Adipose tissue (tissue), 3 donors: ENCODE data around the gene SARDH. TPM values are rescaled to one million over a fixed set of nuclear protein-coding genes. Genes with fewer than 3 reads are reported as not detected.

Experiments used
- H3K27ac ChIP-seq: one replicate; pipeline ENCODE4 v1.5.1; 2013; ENCODE audit warnings: low read depth, low read length
- WGBS, 3 donors: extraction: QIAGEN DNeasy Blood & Tissue Kit; methylation state at CpG; one replicate each; pipeline ENCODE4 v1.1.7; 2013; 5-methylcytosine and 5-hydroxymethylcytosine counted together
- polyA plus RNA-seq, 3 donors: library from polyadenylated mRNA; stranded (reverse); fragments of 200-250 nt; gene quantifications; one replicate each; pipeline ENCODE4 v1.2.3, GENCODE V29; 2013
- donor health status: healthy with polysubstance abuse.
- donor health status: Bipolar disorder and iron deficiency.
- donor health status: healthy.

SARDH gene
- polyA plus RNA-seq, 3 donors = 1.2 to 6.5 (median 1.7) TPM

GRCh38 chr9:133667759-133668450 is 70.2 kb downstream of the SARDH start:
- 57 to 67% (median 58%) methylated on average over 13 to 17 of the region's 17 CpGs for WGBS, 3 donors
- no peak overlapping the region for H3K27ac ChIP-seq

GRCh38 chr9:133666845-133667244 is 71.3 kb downstream of the SARDH start:
- WGBS, 3 donors = 73 to 81% (median 78%) methylated on average over 11 of the region's 11 CpGs
- no peak overlapping the region for H3K27ac ChIP-seq

- 77 to 91% (median 82%) methylated on average over 9 of the region's 9 CpGs for WGBS, 3 donors
- H3K27ac ChIP-seq = no peak overlapping the region
Measured at GRCh38 chr9:133666387-133666786, 71.8 kb downstream of the SARDH start.

GRCh38 chr9:133665535-133665934 is 72.6 kb downstream of the SARDH start:
- 84 to 88% (median 87%) methylated on average over 12 of the region's 12 CpGs for WGBS, 3 donors

GRCh38 chr9:133665096-133665495 is 73.1 kb downstream of the SARDH start:
- no peak overlapping the region for H3K27ac ChIP-seq
- WGBS, 3 donors = 90 to 93% (median 92%) methylated on average over 13 of the region's 13 CpGs

More at GRCh38 chr9:133665535-133665934, 72.6 kb downstream of the SARDH start:
- no peak overlapping the region for H3K27ac ChIP-seq

- H3K27ac ChIP-seq = no peak overlapping the region
- 70 to 89% (median 87%) methylated on average over 27 of the region's 27 CpGs for WGBS, 3 donors
Measured at GRCh38 chr9:133664173-133665050, 73.7 kb downstream of the SARDH start.

GRCh38 chr9:133661846-133662540 is 76.2 kb downstream of the SARDH start:
- H3K27ac ChIP-seq = no peak overlapping the region
- 79 to 85% (median 83%) methylated on average over 21 to 26 of the region's 26 CpGs for WGBS, 3 donors

- WGBS, 3 donors = 56 to 59% (median 56%) methylated on average over 13 of the region's 13 CpGs
- H3K27ac ChIP-seq = no peak overlapping the region
Measured at GRCh38 chr9:133659516-133659915, 78.6 kb downstream of the SARDH start.

GRCh38 chr9:133658442-133659431 is 79.4 kb downstream of the SARDH start:
- no peak overlapping the region for H3K27ac ChIP-seq
- WGBS, 3 donors = 4 to 13% (median 7%) methylated on average over 46 of the region's 46 CpGs

- no peak overlapping the region for H3K27ac ChIP-seq
- 62 to 78% (median 72%) methylated on average over 13 of the region's 13 CpGs for WGBS, 3 donors
Measured at GRCh38 chr9:133657120-133657661, 81.0 kb downstream of the SARDH start.

GRCh38 chr9:133656211-133657119 is 81.7 kb downstream of the SARDH start:
- no peak overlapping the region for H3K27ac ChIP-seq
- 60 to 67% (median 63%) methylated on average over 36 of the region's 36 CpGs for WGBS, 3 donors

- no peak overlapping the region for H3K27ac ChIP-seq
- 53 to 66% (median 59%) methylated on average over 14 of the region's 14 CpGs for WGBS, 3 donors
Measured at GRCh38 chr9:133655701-133656100, 82.5 kb downstream of the SARDH start.

GRCh38 chr9:133654736-133655657 is 83.2 kb downstream of the SARDH start:
- H3K27ac ChIP-seq = no peak overlapping the region
- 52 to 63% (median 60%) methylated on average over 38 of the region's 38 CpGs for WGBS, 3 donors

- H3K27ac ChIP-seq = no peak overlapping the region
- WGBS, 3 donors = 58 to 75% (median 62%) methylated on average over 9 of the region's 9 CpGs
Measured at GRCh38 chr9:133653638-133654037, 84.5 kb downstream of the SARDH start.

- H3K27ac ChIP-seq = no peak overlapping the region
- WGBS, 3 donors = 83 to 91% (median 88%) methylated on average over 12 of the region's 12 CpGs
Measured at GRCh38 chr9:133650026-133650425, 88.1 kb downstream of the SARDH start.

- 77 to 81% (median 79%) methylated on average over 7 of the region's 7 CpGs for WGBS, 3 donors
- H3K27ac ChIP-seq = no peak overlapping the region
Measured at GRCh38 chr9:133649194-133649593, 89.0 kb downstream of the SARDH start.
